Measurements from ENCODE around the gene TNIK. TPM values are rescaled to one million over a fixed set of nuclear protein-coding genes. Genes with fewer than 3 reads are reported as not detected.

TNIK gene
- total and polyA plus RNA-seq, 2 of the 4 experiments (the other 2 are of a cell fraction) = 3.4 to 6.3 TPM

DNA sequence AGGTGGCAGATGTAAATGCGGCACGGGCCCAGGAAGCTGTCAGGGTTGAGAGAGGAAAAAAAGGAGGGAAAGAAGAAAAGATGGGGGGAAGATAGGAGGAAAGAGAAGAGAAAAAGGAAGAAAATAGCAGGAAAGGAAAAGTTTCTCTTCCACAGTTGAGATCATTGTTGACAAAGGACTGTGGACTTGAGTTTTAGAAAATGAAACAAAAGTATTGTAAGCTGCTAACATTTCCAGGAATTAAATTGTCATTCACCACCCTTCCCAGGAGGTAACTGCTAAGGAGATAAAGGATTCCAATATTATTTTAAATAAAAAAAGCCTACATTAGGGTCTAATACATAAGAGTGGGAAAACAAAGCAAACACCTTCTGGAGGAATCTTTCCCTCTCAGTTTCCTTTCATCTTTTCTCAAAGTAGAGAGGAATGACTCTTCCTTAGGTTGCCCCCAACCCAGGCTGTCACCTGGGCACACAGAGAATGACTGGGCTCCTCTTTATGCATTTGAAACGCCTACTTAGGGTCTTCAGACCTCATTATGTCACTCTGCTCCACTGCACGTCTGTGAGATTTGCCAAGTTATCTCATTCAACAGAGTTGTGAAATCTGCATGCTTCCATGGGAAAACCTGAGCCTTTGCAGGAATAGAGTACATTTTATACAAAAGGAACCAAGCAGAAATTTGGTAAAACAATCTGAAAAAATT is 194.0 kb downstream of the TNIK start:
- Histone ChIP-seq H3K36me3 (ENCODE audit: control insufficient read depth, insufficient read depth, low read length) (no peaks in the 10 kb centered on the region), H3K27me3 (ENCODE audit: control insufficient read depth, insufficient read depth, low read length) (no peaks in the 10 kb centered on the region; the same call in 1 of the 2 replicates), H3K4me2 (ENCODE audit: low read depth, low read length) (0 out of 2 replicates have a peak overlapping the region, but pooled peaks have one; percentile 57), H3K4me3 (ENCODE audit: insufficient read depth, low read depth, low read length) (no peak overlapping the region), H3K9ac (ENCODE audit: low read depth, low read length) (no peak overlapping the region), H3K27ac (ENCODE audit: insufficient read depth, low read length) (no peak overlapping the region), H4K20me1 (ENCODE audit: insufficient read depth, low read length) (no peaks in the 10 kb centered on the region), H2BK5ac (ENCODE audit: low read depth, low read length, poor library complexity, severe bottlenecking) (no peak overlapping the region), H2AK5ac (ENCODE audit: low read depth, low read length) (no peak overlapping the region), H2AK9ac (replicated peaks; ENCODE audit: low read depth, low read length, poor library complexity) (no peak overlapping the region), H3K23ac (ENCODE audit: low read depth, low read length) (no peak overlapping the region), H4K91ac (ENCODE audit: insufficient read depth, low read depth, low read length) (no peak overlapping the region), H4K8ac (ENCODE audit: low read depth in 2 of 2, low read length in 2 of 2) (no peak overlapping the region), H3K9me1 (ENCODE audit: insufficient read depth, low read length) (no peaks in the 10 kb centered on the region), H3K79me1 (ENCODE audit: low read depth in 1 of 2, low read length in 2 of 2) (no peaks in the 10 kb centered on the region), H3K56ac (ENCODE audit: extremely low read depth, insufficient read depth, low read length) (no peak overlapping the region), H3K18ac (ENCODE audit: low read depth, low read length) (no peak overlapping the region), H4K5ac (ENCODE audit: low read depth, low read length) (no peak overlapping the region), H2AFZ (replicated peaks; ENCODE audit: low read length, poor library complexity) (no peak overlapping the region), H3K14ac (replicated peaks; ENCODE audit: low read depth, low read length) (no peak overlapping the region), H2BK15ac (ENCODE audit: low read depth, low read length) (no peak overlapping the region), H3K9me3 (ENCODE audit: control insufficient read depth, insufficient read depth, low read length) (no peaks in the 10 kb centered on the region), H2BK120ac (ENCODE audit: low read depth, low read length) (no peak overlapping the region), H2BK20ac (ENCODE audit: low read depth, low read length) (no peak overlapping the region), H3K4ac (ENCODE audit: low read depth, low read length) (no peak overlapping the region), H3K4me1 (ENCODE audit: control insufficient read depth, insufficient read depth, low read length) (peaks cover 4% of the 10 kb centered on the region)
- TF ChIP-seq, protein P1, sequence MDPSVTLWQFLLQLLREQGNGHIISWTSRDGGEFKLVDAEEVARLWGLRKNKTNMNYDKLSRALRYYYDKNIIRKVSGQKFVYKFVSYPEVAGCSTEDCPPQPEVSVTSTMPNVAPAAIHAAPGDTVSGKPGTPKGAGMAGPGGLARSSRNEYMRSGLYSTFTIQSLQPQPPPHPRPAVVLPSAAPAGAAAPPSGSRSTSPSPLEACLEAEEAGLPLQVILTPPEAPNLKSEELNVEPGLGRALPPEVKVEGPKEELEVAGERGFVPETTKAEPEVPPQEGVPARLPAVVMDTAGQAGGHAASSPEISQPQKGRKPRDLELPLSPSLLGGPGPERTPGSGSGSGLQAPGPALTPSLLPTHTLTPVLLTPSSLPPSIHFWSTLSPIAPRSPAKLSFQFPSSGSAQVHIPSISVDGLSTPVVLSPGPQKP (IDR thresholded peaks at IDR 0.05; ENCODE audit: borderline replicate concordance, low read depth, low read length) = no peak
- no peak for TF ChIP-seq POLR2A (IDR thresholded peaks at IDR 0.05; ENCODE audit: low read depth, low read length)
- no peak for TF ChIP-seq CHD1 (IDR thresholded peaks at IDR 0.05; ENCODE audit: low read depth, low read length)
- no peak for TF ChIP-seq MAFK (IDR thresholded peaks at IDR 0.05; ENCODE audit: low read depth, low read length)
- no peak for TF ChIP-seq RAD21 (IDR thresholded peaks at IDR 0.05; ENCODE audit: low read length)
- TF ChIP-seq FOS (IDR thresholded peaks at IDR 0.05; ENCODE audit: low read depth, low read length) = no peak
- TF ChIP-seq CEBPB (IDR thresholded peaks at IDR 0.05; ENCODE audit: low read depth, low read length) = peak; percentile 35; the same call in 1 of the 2 replicates
- TF ChIP-seq MXI1 (IDR thresholded peaks at IDR 0.05; ENCODE audit: borderline replicate concordance, low read depth, low read length) = no peak
- ChIA-PET CTCF (no interaction called here), POLR2A (ENCODE audit: unreplicated experiment) (no interaction called here)
- dilution Hi-C loops (cut with HindIII; ENCODE audit: low sequenced_read_pairs, unreplicated experiment) (no loop called here), in situ Hi-C loops (cut with MboI; ENCODE audit: low sequenced_read_pairs) (no loop called here), intact Hi-C loops (cut with micrococcal nuclease) (no loop called here)
- no TSS peak for BruUV-seq (replicated peaks)
- DNase-seq (peak; percentile 41), ATAC-seq (ENCODE audit: low read depth) (no peak; the same call in 1 of the 2 replicates)
- no CpG with 5 or more reads among the region's 4 CpGs for WGBS, 2 experiments (ENCODE audit: extremely low coverage in 2 of 2, insufficient read length in 1 of 2)

Data from IMR-90 (cell line).